B cell (primary cell): ENCODE results near the gene MAP1B. TPM values are rescaled to one million over a fixed set of nuclear protein-coding genes. Genes with fewer than 3 reads are reported as not detected.

ENCODE experiments used
- ATAC-seq: fragments of 200-7000 bp; cut with Tn5 transposase; one replicate; pipeline ENCODE4 v1.10.0; 2021; ENCODE audit warnings: low read depth, mild to moderate bottlenecking, moderate number of reproducible peaks, moderate library complexity
- CTCF ChIA-PET: fragments of 350-600 bp; sonication (Branson Sonifier 250); formaldehyde crosslinking; loops from one replicate; lab custom pipeline; 2021; ENCODE audit warnings: antibody characterized with exemption, inconsistent platforms; lab: Charles Lee
- POLR2A ChIA-PET: fragments of 350-600 bp; sonication (Branson Sonifier 250); formaldehyde crosslinking; loops from one replicate; lab custom pipeline; 2021; ENCODE audit warnings: antibody characterized with exemption; lab: Charles Lee
- DNase-seq: peaks from one replicate; pipeline ENCODE4 v3.0.0; 2013
- H2AFZ ChIP-seq: 2 replicates; pipeline ENCODE4 v1.6.1; 2012; ENCODE audit warnings: mild to moderate bottlenecking, low read depth, low read length; ENCODE audit not compliant: insufficient read depth, poor library complexity, severe bottlenecking
- H3K27ac ChIP-seq, 2 donors: 1 replicate in 1 of 2; 2 replicates in 1 of 2; pipeline ENCODE4 v1.5.1; 2012 to 2013; ENCODE audit warnings: low read length in 2 of 2, mild to moderate bottlenecking in 2 of 2, moderate library complexity in 1 of 2
- H3K27me3 ChIP-seq, 4 experiments: fragments of 200-600 bp in 1 of 4; sonication (generic) in 1 of 4; replicated peaks in 1 of 4; 1 replicate in 2 of 4; 2 replicates in 2 of 4; pipeline versions ENCODE4 v1.6.1 to v1.7.0; 2013 to 2016; ENCODE audit warnings: low read length in 3 of 4, mild to moderate bottlenecking in 2 of 4, mixed read lengths in 1 of 4, moderate library complexity in 1 of 4; ENCODE audit not compliant: insufficient read depth in 4 of 4, control insufficient read depth in 3 of 4; ENCODE audit errors: control extremely low read depth in 1 of 4
- H3K36me3 ChIP-seq, 2 experiments: replicated peaks in 1 of 2; 1 replicate in 1 of 2; 2 replicates in 1 of 2; pipeline versions ENCODE4 v1.6.1 to v1.7.1; 2013; ENCODE audit warnings: low read length in 1 of 2; ENCODE audit not compliant: insufficient read depth in 2 of 2, control insufficient read depth in 1 of 2; ENCODE audit errors: control extremely low read depth in 1 of 2, extremely low read depth in 1 of 2
- H3K4me1 ChIP-seq, 2 donors: fragments of 200-600 bp in 1 of 2; sonication (generic) in 1 of 2; 1 replicate in 1 of 2; 2 replicates in 1 of 2; pipeline versions ENCODE4 v1.5.1 to v1.6.1; 2013 to 2017; ENCODE audit warnings: low read length in 2 of 2; ENCODE audit not compliant: control insufficient read depth in 2 of 2, insufficient read depth in 2 of 2
- H3K4me2 ChIP-seq: replicated peaks from 2 replicates; pipeline ENCODE3; 2012; ENCODE audit warnings: mild to moderate bottlenecking, low read depth, low read length; ENCODE audit not compliant: poor library complexity, severe bottlenecking
- H3K4me3 ChIP-seq, 5 experiments: fragments of 200-600 bp in 1 of 5; sonication (generic) in 1 of 5; 1 replicate in 3 of 5; 2 replicates in 2 of 5; pipeline versions ENCODE4 v1.5.1 to v1.7.0; 2011 to 2016; ENCODE audit warnings: low read length in 4 of 5, mild to moderate bottlenecking in 4 of 5, low read depth in 2 of 5, control low read depth in 1 of 5, moderate library complexity in 1 of 5; ENCODE audit not compliant: insufficient read depth in 1 of 5; ENCODE audit errors: control extremely low read depth in 1 of 5, extremely low read depth in 1 of 5
- H3K79me2 ChIP-seq: fragments of 200-600 bp; sonication (generic); one replicate; pipeline ENCODE4 v1.6.0; 2016; ENCODE audit warnings: low read length; ENCODE audit not compliant: control insufficient read depth, insufficient read depth
- H3K9ac ChIP-seq: fragments of 200-600 bp; sonication (generic); 2 replicates; pipeline ENCODE4 v1.6.1; 2017; ENCODE audit warnings: mild to moderate bottlenecking, low read length, moderate library complexity
- H3K9me3 ChIP-seq, 3 donors: one replicate each; pipeline versions ENCODE4 v1.6.1 to v1.7.1; 2013; ENCODE audit warnings: low read length in 2 of 3; ENCODE audit not compliant: control insufficient read depth in 2 of 3, insufficient read depth in 1 of 3; ENCODE audit errors: control extremely low read depth in 1 of 3
- H4K20me1 ChIP-seq: 2 replicates; pipeline ENCODE4 v1.6.0; 2012; ENCODE audit warnings: mild to moderate bottlenecking, low read length; ENCODE audit not compliant: insufficient read depth, control insufficient read depth, poor library complexity, severe bottlenecking
- H3K27ac Mint-ChIP-seq: one replicate; pipeline ENCODE4 v1.8.0; 2021; ENCODE audit warnings: mixed read lengths
- H3K27me3 Mint-ChIP-seq: one replicate; pipeline ENCODE4 v1.8.0; 2021; ENCODE audit warnings: mixed read lengths
- H3K4me1 Mint-ChIP-seq: one replicate; pipeline ENCODE4 v1.8.0; 2021; ENCODE audit warnings: mixed read lengths
- H3K4me3 Mint-ChIP-seq: one replicate; pipeline ENCODE4 v1.8.0; 2021; ENCODE audit warnings: mixed read lengths
- H3K9me3 Mint-ChIP-seq: one replicate; pipeline ENCODE4 v1.8.0; 2022; ENCODE audit warnings: mixed read lengths; ENCODE audit not compliant: insufficient read depth
- EZH2 ChIP-seq: IDR thresholded peaks from 2 replicates; pipeline ENCODE4 v1.6.1; 2012; ENCODE audit warnings: borderline replicate concordance, low read depth, mild to moderate bottlenecking, moderate library complexity, low read length; ENCODE audit not compliant: insufficient read depth, poor library complexity, severe bottlenecking
- WGBS: methylation state at CpG from one replicate; pipeline ENCODE4 v1.1.5; 2013; ENCODE audit warnings: missing lambda C conversion rate; ENCODE audit not compliant: insufficient coverage; 5-methylcytosine and 5-hydroxymethylcytosine counted together
- intact Hi-C: fragments of 100-400 bp; cut with micrococcal nuclease; formaldehyde crosslinking; loops from one replicate; pipeline ENCODE4 v1.10.0; 2022
- polyA plus RNA-seq: library from polyadenylated mRNA; depleted of rRNA; stranded (reverse); fragments of >200 nt; gene quantifications from 2 replicates; pipeline ENCODE4 v1.2.3, GENCODE V29; 2012
- total RNA-seq, 2 donors: library from RNA; stranded (reverse); fragments of 120-200 nt in 1 of 2; gene quantifications; 1 replicate in 1 of 2; 2 replicates in 1 of 2; pipeline versions ENCODE4 v1.2.3 to v1.2.4, GENCODE V29; 2013 to 2022
- TF ChIP-seq, protein P1 (sequence below): fragments of 200-600 bp; IDR thresholded peaks from one replicate; pipeline ENCODE4 v1.8.0; 2022; ENCODE audit warnings: antibody characterized with exemption, mild to moderate bottlenecking

The MAP1B gene
- total and polyA plus RNA-seq, 2 donors (not counting 1 experiment from before 2014, with no cell fraction given), result 0.15 TPM; not detected in 1

DNA sequence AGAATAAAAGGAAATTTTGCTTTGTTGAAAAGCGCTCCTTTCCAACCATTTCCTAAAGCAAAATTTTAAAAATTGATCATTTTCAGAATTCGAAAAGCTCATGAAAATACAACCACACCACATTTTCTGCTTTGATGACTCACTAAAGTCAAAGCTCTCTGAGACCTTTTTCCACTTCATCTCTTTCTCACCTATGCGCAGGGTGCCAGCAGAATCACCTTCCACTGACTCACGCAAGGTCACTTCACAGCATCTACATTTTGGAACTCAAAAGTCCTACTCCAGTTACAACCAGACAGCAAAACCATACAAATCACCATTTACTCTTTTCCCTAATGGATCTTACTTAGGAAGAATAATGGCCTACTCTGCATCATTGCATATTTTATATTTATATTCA lies 106.2 kb downstream of the MAP1B start:
- intact Hi-C loops, result no loop called here
- Mint-ChIP-seq H3K27ac (no peak overlapping the region), H3K27me3 (no peaks in the 10 kb centered on the region), H3K4me3 (no peak overlapping the region), H3K9me3 (no peaks in the 10 kb centered on the region), H3K4me1 (no peaks in the 10 kb centered on the region)
- no peaks in the 10 kb centered on the region for H3K4me1 ChIP-seq
- ChIA-PET CTCF (no interaction called here), POLR2A (no interaction called here)
- no peak overlapping the region for H3K9ac ChIP-seq
- H3K79me2 ChIP-seq, result no peaks in the 10 kb centered on the region
- H3K27me3 ChIP-seq, result no peaks in the 10 kb centered on the region
- DNase-seq (no peak), ATAC-seq (no peak)
- H2AFZ ChIP-seq, result no peak overlapping the region
- no peak overlapping the region for H3K4me2 ChIP-seq
- WGBS, result 93% methylated on average over 3 of the region's 4 CpGs
- TF ChIP-seq EZH2, result no peak
- TF ChIP-seq, protein P1, sequence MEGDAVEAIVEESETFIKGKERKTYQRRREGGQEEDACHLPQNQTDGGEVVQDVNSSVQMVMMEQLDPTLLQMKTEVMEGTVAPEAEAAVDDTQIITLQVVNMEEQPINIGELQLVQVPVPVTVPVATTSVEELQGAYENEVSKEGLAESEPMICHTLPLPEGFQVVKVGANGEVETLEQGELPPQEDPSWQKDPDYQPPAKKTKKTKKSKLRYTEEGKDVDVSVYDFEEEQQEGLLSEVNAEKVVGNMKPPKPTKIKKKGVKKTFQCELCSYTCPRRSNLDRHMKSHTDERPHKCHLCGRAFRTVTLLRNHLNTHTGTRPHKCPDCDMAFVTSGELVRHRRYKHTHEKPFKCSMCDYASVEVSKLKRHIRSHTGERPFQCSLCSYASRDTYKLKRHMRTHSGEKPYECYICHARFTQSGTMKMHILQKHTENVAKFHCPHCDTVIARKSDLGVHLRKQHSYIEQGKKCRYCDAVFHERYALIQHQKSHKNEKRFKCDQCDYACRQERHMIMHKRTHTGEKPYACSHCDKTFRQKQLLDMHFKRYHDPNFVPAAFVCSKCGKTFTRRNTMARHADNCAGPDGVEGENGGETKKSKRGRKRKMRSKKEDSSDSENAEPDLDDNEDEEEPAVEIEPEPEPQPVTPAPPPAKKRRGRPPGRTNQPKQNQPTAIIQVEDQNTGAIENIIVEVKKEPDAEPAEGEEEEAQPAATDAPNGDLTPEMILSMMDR, result no peak
- peaks cover 0 to 11% of the 10 kb centered on the region in 2 experiments for H3K36me3 ChIP-seq
- no peak overlapping the region for H3K4me3 ChIP-seq
- H4K20me1 ChIP-seq, result no peaks in the 10 kb centered on the region
- no peaks in the 10 kb centered on the region for H3K9me3 ChIP-seq
- no peak overlapping the region for H3K27ac ChIP-seq

DNA sequence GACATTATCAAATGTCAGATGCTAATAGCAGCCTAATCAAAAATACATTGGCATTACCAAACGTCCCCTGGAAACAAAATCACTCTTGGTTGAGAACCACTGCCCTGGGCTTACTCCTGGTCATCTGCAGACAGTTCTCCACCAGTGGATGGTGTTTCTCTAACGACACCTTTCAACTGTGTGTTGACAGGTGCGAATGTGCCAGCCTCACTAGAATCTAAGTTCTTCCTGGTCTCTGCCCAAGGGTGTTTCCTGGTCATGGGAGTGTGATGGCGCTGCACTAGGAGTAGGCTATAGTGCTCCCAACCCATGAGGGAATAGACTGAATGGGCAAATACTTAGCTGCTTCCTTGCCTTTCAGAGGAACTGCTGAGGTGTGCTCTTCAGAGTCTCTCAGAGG lies 106.9 kb downstream of the MAP1B start:
- no peaks in the 10 kb centered on the region for H3K9me3 ChIP-seq
- Mint-ChIP-seq H3K4me1 (no peaks in the 10 kb centered on the region), H3K27ac (no peak overlapping the region), H3K9me3 (no peaks in the 10 kb centered on the region), H3K27me3 (no peaks in the 10 kb centered on the region), H3K4me3 (no peak overlapping the region)
- H3K79me2 ChIP-seq, result no peaks in the 10 kb centered on the region
- H3K4me3 ChIP-seq, result no peak overlapping the region
- ChIA-PET CTCF (no interaction called here), POLR2A (no interaction called here)
- no peak overlapping the region for H3K27ac ChIP-seq
- peaks cover 0 to 18% of the 10 kb centered on the region in 2 experiments for H3K36me3 ChIP-seq
- H2AFZ ChIP-seq, result no peak overlapping the region
- 92% methylated on average over 4 of the region's 4 CpGs for WGBS
- H3K4me2 ChIP-seq, result no peak overlapping the region
- no peak overlapping the region for H3K9ac ChIP-seq
- ATAC-seq (no peak), DNase-seq (no peak)
- H4K20me1 ChIP-seq, result no peaks in the 10 kb centered on the region
- TF ChIP-seq EZH2, result no peak
- TF ChIP-seq, protein P1, result no peak
- no peaks in the 10 kb centered on the region for H3K27me3 ChIP-seq
- intact Hi-C loops, result no loop called here
- no peaks in the 10 kb centered on the region for H3K4me1 ChIP-seq
